OCI-LY3 (cell line): ENCODE data around the gene CFAP46.

Source experiments
- CTCF ChIP-seq: fragments of 200-600, 300-600 bp; sonication (generic); IDR thresholded peaks from 2 replicates; pipeline ENCODE4 v1.5.1; 2014; ENCODE audit warnings: antibody characterized with exemption, low read length, low read depth
- EZH2phosphoT487 ChIP-seq: fragments of 200-600 bp; shearing (Covaris generic); IDR thresholded peaks from 2 replicates; pipeline ENCODE4 v1.6.1; 2018; ENCODE audit warnings: antibody characterized with exemption, mixed run types, low read depth

- TF ChIP-seq CTCF: no peak
- no peak for TF ChIP-seq EZH2phosphoT487
Measured at GRCh38 chr10:132982301-132982989, 40.1 kb upstream of the CFAP46 start.
